Measurements from ENCODE around the gene PAQR6. TPM values are rescaled to one million over a fixed set of nuclear protein-coding genes. Genes with fewer than 3 reads are reported as not detected.
A peak's percentile ranks its signal among the peaks of the same experiment; 100 is the strongest.
"Not testable (repeated sequence)": the region's sequence is repeated elsewhere in the genome, so short reads cannot be mapped to it uniquely, and the experiment has no call there.

The PAQR6 gene
- total RNA-seq, 2 experiments from 2014 or later = 4.4 to 4.9 TPM

DNA sequence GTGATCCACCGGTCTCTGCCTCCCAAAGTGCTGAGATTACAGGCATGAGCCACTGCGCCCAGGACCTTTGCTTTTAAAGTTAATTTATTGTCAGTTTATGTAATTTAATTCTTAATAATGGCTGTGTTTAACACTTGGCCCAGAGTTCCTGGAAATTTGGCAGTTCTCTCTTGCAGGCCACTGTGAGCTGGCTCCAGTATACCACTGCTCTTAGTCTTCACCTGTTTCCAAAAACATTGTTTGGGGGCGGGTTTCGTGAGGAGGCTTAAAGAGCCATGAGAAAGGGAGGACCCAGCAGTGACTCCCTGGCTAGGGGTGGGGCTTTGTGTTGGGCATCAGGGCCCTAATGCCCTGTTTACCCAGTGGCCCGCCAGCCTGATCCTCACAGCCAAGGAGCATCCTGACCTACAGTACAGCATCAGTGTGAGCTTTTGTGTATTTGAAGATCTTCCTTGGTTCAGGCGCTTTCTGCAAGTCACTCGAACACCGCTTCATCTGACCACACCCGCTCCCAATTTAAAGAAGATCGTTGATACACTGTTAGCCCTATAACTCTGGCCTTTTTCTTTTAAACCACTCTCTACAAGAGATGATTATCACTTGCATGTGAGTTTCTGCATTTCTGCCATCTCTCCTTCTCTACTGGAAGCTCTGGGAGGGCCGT is 17.9 kb downstream of the PAQR6 start:
- H3K27me3 Mint-ChIP-seq = no peaks in the 10 kb centered on the region
- DNase-seq = no peak
- H3K27ac Mint-ChIP-seq = no peak overlapping the region
- H3K4me1 Mint-ChIP-seq = peaks cover 27% of the 10 kb centered on the region
- H3K4me3 Mint-ChIP-seq = no peak overlapping the region
- H3K36me3 Mint-ChIP-seq = peaks cover 23% of the 10 kb centered on the region
- H3K9me3 Mint-ChIP-seq = no peaks in the 10 kb centered on the region

GRCh38 chr1:156228501-156228900 is 19.4 kb downstream of the PAQR6 start:
- H3K4me1 Mint-ChIP-seq = peaks cover 35% of the 10 kb centered on the region
- no peaks in the 10 kb centered on the region for H3K9me3 Mint-ChIP-seq
- DNase-seq = no peak
- no peak overlapping the region for H3K4me3 Mint-ChIP-seq
- H3K27ac Mint-ChIP-seq = peak overlapping the region; percentile 58
- no peaks in the 10 kb centered on the region for H3K27me3 Mint-ChIP-seq
- H3K36me3 Mint-ChIP-seq = peaks cover 31% of the 10 kb centered on the region

- Mint-ChIP-seq H3K36me3 (peaks cover 44% of the 10 kb centered on the region), H3K4me1 (peaks cover 51% of the 10 kb centered on the region), H3K27ac (peak overlapping the region; percentile 90), H3K27me3 (no peaks in the 10 kb centered on the region), H3K9me3 (no peaks in the 10 kb centered on the region), H3K4me3 (no peak overlapping the region)
- no peak for DNase-seq
These were observed 21.1 kb downstream of the PAQR6 start for GRCh38 chr1:156226782-156227181.

- H3K27me3 Mint-ChIP-seq = no peaks in the 10 kb centered on the region
- no peak overlapping the region for H3K4me3 Mint-ChIP-seq
- no peaks in the 10 kb centered on the region for H3K9me3 Mint-ChIP-seq
- peak overlapping the region; percentile 90 for H3K27ac Mint-ChIP-seq
- peaks cover 56% of the 10 kb centered on the region for H3K4me1 Mint-ChIP-seq
- peak; percentile 41 for DNase-seq
- peaks cover 51% of the 10 kb centered on the region for H3K36me3 Mint-ChIP-seq
These were observed 21.7 kb downstream of the PAQR6 start for GRCh38 chr1:156226116-156226538.

GRCh38 chr1:156225677-156226014 is 22.2 kb downstream of the PAQR6 start:
- H3K4me3 Mint-ChIP-seq = no peak overlapping the region
- no peaks in the 10 kb centered on the region for H3K9me3 Mint-ChIP-seq
- H3K4me1 Mint-ChIP-seq = peaks cover 59% of the 10 kb centered on the region
- H3K36me3 Mint-ChIP-seq = peaks cover 54% of the 10 kb centered on the region
- H3K27me3 Mint-ChIP-seq = no peaks in the 10 kb centered on the region
- DNase-seq = no peak
- peak overlapping the region; percentile 84 for H3K27ac Mint-ChIP-seq

- peaks cover 5% of the 10 kb centered on the region for H3K9me3 Mint-ChIP-seq
- H3K27ac Mint-ChIP-seq = peak overlapping the region; percentile 98
- peak overlapping the region; percentile 69 for H3K4me3 Mint-ChIP-seq
- H3K4me1 Mint-ChIP-seq = peaks cover 73% of the 10 kb centered on the region
- H3K36me3 Mint-ChIP-seq = peaks cover 67% of the 10 kb centered on the region
- H3K27me3 Mint-ChIP-seq = no peaks in the 10 kb centered on the region
- no peak for DNase-seq
These were observed 25.7 kb downstream of the PAQR6 start for GRCh38 chr1:156221986-156222692.

DNA sequence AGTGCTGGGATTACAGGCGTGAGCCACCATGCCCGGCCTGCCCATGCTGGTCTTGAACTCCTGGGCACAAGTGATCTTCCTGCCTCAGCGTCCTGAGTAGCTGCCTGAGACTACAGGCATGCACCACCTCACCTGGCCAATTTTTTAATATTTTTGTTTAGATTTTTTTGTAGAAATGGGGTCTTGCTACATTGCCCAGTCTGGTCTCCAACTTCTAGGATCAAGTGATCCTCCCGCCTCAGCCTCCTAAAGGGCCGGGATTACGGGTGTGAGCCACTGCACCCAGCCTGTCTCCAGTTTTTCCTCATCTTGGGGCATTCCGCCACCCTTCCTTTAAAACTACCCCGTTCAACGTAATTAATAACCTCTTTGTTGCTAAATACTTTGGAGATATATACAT is 27.6 kb downstream of the PAQR6 start:
- no peak for DNase-seq
- Mint-ChIP-seq H3K27ac (peak overlapping the region; percentile 100), H3K4me3 (no peak overlapping the region), H3K4me1 (peaks cover 64% of the 10 kb centered on the region), H3K9me3 (peaks cover 5% of the 10 kb centered on the region), H3K36me3 (peaks cover 64% of the 10 kb centered on the region), H3K27me3 (no peaks in the 10 kb centered on the region)

DNA sequence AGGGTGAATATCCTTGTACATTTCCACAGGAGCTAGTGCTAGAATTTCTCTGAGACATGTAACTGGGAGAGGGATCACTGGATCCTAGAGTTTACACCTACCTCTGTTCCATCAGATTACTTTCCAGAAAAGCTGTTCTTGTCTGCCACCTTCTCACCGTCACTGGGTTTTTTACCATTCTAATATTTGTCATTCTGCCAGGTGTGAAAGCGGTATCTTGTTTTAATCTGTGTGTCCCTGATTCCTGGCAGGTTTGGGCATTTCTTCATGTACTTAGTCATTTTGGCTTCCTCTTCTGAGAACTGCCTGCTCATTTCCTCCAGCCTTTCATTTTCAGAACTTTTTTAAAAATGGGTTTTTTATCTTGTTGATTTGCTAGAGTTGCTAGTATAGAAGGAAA is 30.0 kb downstream of the PAQR6 start:
- peaks cover 63% of the 10 kb centered on the region for H3K4me1 Mint-ChIP-seq
- H3K4me3 Mint-ChIP-seq = peak overlapping the region; percentile 79
- H3K27me3 Mint-ChIP-seq = no peaks in the 10 kb centered on the region
- H3K27ac Mint-ChIP-seq = peak overlapping the region; percentile 100
- peaks cover 68% of the 10 kb centered on the region for H3K36me3 Mint-ChIP-seq
- H3K9me3 Mint-ChIP-seq = peaks cover 5% of the 10 kb centered on the region
- DNase-seq = peak; percentile 49

- Mint-ChIP-seq H3K27ac (peak overlapping the region; percentile 100), H3K36me3 (peaks cover 66% of the 10 kb centered on the region), H3K4me1 (peaks cover 59% of the 10 kb centered on the region)
- H3K9me3 Mint-ChIP-seq, DNase-seq, H3K27me3 Mint-ChIP-seq, H3K4me3 Mint-ChIP-seq: not testable (repeated sequence)
These were observed 31.3 kb downstream of the PAQR6 start for GRCh38 chr1:156216361-156217086.

- Mint-ChIP-seq H3K4me3 (peak overlapping the region; percentile 85), H3K4me1 (peaks cover 45% of the 10 kb centered on the region), H3K27me3 (no peaks in the 10 kb centered on the region), H3K27ac (peak overlapping the region; percentile 92), H3K9me3 (peaks cover 3% of the 10 kb centered on the region), H3K36me3 (peaks cover 52% of the 10 kb centered on the region)
- DNase-seq = no peak
These were observed 33.7 kb downstream of the PAQR6 start for GRCh38 chr1:156214024-156214748.

GRCh38 chr1:156213644-156213966 is 34.3 kb downstream of the PAQR6 start:
- peaks cover 44% of the 10 kb centered on the region for H3K4me1 Mint-ChIP-seq
- peak overlapping the region; percentile 98 for H3K27ac Mint-ChIP-seq
- peaks cover 2% of the 10 kb centered on the region for H3K9me3 Mint-ChIP-seq
- peaks cover 52% of the 10 kb centered on the region for H3K36me3 Mint-ChIP-seq
- peak overlapping the region; percentile 85 for H3K4me3 Mint-ChIP-seq
- DNase-seq = no peak
- H3K27me3 Mint-ChIP-seq = no peaks in the 10 kb centered on the region

DNA sequence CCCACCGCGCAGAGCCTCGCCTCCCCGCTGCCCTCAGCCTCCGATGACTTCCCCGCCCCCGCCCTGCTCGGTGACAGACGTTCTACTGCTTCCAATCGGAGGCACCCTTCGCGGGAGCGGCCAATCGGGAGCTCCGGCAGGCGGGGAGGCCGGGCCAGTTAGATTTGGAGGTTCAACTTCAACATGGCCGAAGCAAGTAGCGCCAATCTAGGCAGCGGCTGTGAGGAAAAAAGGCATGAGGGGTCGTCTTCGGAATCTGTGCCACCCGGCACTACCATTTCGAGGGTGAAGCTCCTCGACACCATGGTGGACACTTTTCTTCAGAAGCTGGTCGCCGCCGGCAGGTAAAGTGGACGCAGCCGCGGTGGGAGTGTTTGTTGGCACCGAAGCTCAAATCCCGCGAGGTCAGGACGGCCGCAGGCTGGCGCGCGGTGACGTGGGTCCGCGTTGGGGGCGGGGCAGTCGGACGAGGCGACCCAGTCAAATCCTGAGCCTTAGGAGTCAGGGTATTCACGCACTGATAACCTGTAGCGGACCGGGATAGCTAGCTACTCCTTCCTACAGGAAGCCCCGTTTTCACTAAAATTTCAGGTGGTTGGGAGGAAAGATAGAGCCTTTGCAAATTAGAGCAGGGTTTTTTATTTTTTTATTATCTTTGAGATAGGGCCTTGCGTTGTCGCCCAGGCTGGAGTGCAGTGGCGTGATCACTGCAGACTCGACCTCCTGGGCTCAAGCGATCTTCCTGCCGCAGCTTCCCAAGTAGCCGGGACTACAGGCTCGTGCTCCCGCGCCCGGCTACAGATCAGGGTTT is 34.8 kb downstream of the PAQR6 start, which contains the start of gene PMF1:
Gene PMF1 (plus strand): TSS at position 175 of the 811 bp plus-strand sequence. CDS start 9 bp downstream, at position 184.
- H3K9me3 Mint-ChIP-seq = no peaks in the 10 kb centered on the region
- peaks cover 51% of the 10 kb centered on the region for H3K36me3 Mint-ChIP-seq
- H3K4me1 Mint-ChIP-seq = peaks cover 39% of the 10 kb centered on the region
- peak within 1 kb of the TSS; percentile 85 for H3K4me3 Mint-ChIP-seq
- no peaks in the 10 kb centered on the region for H3K27me3 Mint-ChIP-seq
- DNase-seq = peak; percentile 97
- peak within 1 kb of the TSS; percentile 98 for H3K27ac Mint-ChIP-seq

DNA sequence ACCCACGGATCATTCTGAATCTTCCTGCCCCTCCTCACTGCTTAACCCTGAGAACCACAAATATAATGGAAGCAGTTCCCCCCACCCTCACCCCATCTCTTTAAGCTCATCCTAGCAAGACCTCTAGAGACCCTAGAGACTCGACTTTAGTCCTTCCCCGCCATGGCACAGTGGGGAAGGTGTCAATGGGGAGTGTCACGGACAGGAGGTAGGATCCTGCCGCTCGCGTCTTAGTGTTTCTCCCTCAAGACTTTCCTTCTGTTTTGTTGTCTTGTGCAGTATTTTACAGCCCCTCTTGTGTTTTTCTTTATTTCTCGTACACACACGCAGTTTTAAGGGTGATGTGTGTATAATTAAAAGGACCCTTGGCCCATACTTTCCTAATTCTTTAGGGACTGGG is 35.7 kb downstream of the PAQR6 start:
- H3K9me3 Mint-ChIP-seq = no peaks in the 10 kb centered on the region
- H3K27me3 Mint-ChIP-seq = no peaks in the 10 kb centered on the region
- H3K4me1 Mint-ChIP-seq = peaks cover 30% of the 10 kb centered on the region
- H3K27ac Mint-ChIP-seq = peak overlapping the region; percentile 98
- H3K4me3 Mint-ChIP-seq = peak overlapping the region; percentile 85
- no peak for DNase-seq
- H3K36me3 Mint-ChIP-seq = peaks cover 51% of the 10 kb centered on the region

GRCh38 chr1:156211243-156211642 is 36.6 kb downstream of the PAQR6 start:
- H3K4me1 Mint-ChIP-seq = peaks cover 29% of the 10 kb centered on the region
- H3K27me3 Mint-ChIP-seq = no peaks in the 10 kb centered on the region
- peaks cover 50% of the 10 kb centered on the region for H3K36me3 Mint-ChIP-seq
- H3K9me3 Mint-ChIP-seq = no peaks in the 10 kb centered on the region
- no peak for DNase-seq
- H3K27ac Mint-ChIP-seq = peak overlapping the region; percentile 34
- no peak overlapping the region for H3K4me3 Mint-ChIP-seq

Data from activated naive CD8-positive, alpha-beta T cell treated with anti-CD3 and anti-CD28 coated beads for 36 hours (primary cell).